HepG2 (cell line): Measurements from ENCODE around the gene CADPS.

ENCODE experiments used
- AGO1 ChIP-seq: fragments of 200-400 bp; formaldehyde crosslinking; IDR thresholded peaks from 2 replicates; pipeline ENCODE4 v1.6.1; 2017; ENCODE audit warnings: mild to moderate bottlenecking, low read depth, low read length, moderate library complexity; ENCODE audit not compliant: poor library complexity, severe bottlenecking
- CBFB ChIP-seq: sonication (generic); formaldehyde crosslinking; IDR thresholded peaks from 2 replicates; pipeline ENCODE4 v1.4.0; 2020; ENCODE audit warnings: missing genetic modification reagents
- CTCF ChIP-seq: sonication (generic); formaldehyde crosslinking; IDR thresholded peaks from 2 replicates; pipeline ENCODE4 v1.5.0; 2020; ENCODE audit warnings: mild to moderate bottlenecking, missing genetic modification reagents, moderate library complexity
- ISX ChIP-seq: sonication (generic); formaldehyde crosslinking; conservative IDR thresholded peaks from 2 replicates; pipeline ENCODE4 v1.5.0; 2020; ENCODE audit warnings: missing genetic modification reagents
- MAX ChIP-seq: IDR thresholded peaks from 2 replicates; pipeline ENCODE4 v1.6.1; 2012; ENCODE audit warnings: inconsistent platforms
- SMAD3 ChIP-seq: sonication (generic); formaldehyde crosslinking; IDR thresholded peaks from 2 replicates; pipeline ENCODE4 v1.4.0; 2020; ENCODE audit warnings: missing genetic modification reagents
- ZNF317 ChIP-seq: sonication (generic); formaldehyde crosslinking; IDR thresholded peaks from 2 replicates; pipeline ENCODE4 v1.5.0; 2020; ENCODE audit warnings: mild to moderate bottlenecking, missing genetic modification reagents

- no peak for TF ChIP-seq CTCF (CRISPR knock-in tag)
- no peak for TF ChIP-seq MAX
- no peak for TF ChIP-seq ZNF317 (CRISPR knock-in tag)
- no peak for TF ChIP-seq AGO1
- TF ChIP-seq SMAD3: no peak
- TF ChIP-seq ISX (CRISPR knock-in tag): no peak
- no peak for TF ChIP-seq CBFB (CRISPR knock-in tag)
Measured at GRCh38 chr3:62562596-62562995, 312.6 kb downstream of the CADPS start.
